ENCODE data around the gene HRH3. TPM values are rescaled to one million over a fixed set of nuclear protein-coding genes. Genes with fewer than 3 reads are reported as not detected.

The HRH3 gene
- polyA plus RNA-seq, 10 donors, result 0.32 to 2.2 (median 0.91) TPM; not detected in 1

- no peak for DNase-seq
Observed at GRCh38 chr20:62244644-62245108, 24.6 kb upstream of the HRH3 start.

GRCh38 chr20:62243906-62244515 lies 23.9 kb upstream of the HRH3 start:
- DNase-seq, result no peak

- no peak for DNase-seq
Observed at GRCh38 chr20:62243106-62243505, 23.0 kb upstream of the HRH3 start.

- DNase-seq, result peak in 1 of 3 donors; percentile 22
Observed at GRCh38 chr20:62242176-62242575, 22.1 kb upstream of the HRH3 start.

GRCh38 chr20:62241506-62241905 lies 21.4 kb upstream of the HRH3 start:
- DNase-seq, result no peak

- no peak for DNase-seq
Observed at GRCh38 chr20:62240020-62240685, 20.1 kb upstream of the HRH3 start.

GRCh38 chr20:62239278-62239879 lies 19.3 kb upstream of the HRH3 start:
- no peak for DNase-seq

- peak in 2 of 3 donors; percentile 22 to 50 for DNase-seq
Observed at GRCh38 chr20:62238569-62239277, 18.6 kb upstream of the HRH3 start.

- peak; percentile 97 to 99 (median 99) for DNase-seq
Observed at GRCh38 chr20:62237801-62238568, 17.9 kb upstream of the HRH3 start, which contains the start of gene OSBPL2. TSS of gene OSBPL2 (plus strand) at chr20:62238521. CDS start at chr20:62256185, 17,664 bp downstream.

- DNase-seq, result no peak
Observed at GRCh38 chr20:62237514-62237800, 17.4 kb upstream of the HRH3 start.

- peak in 1 of 3 donors; percentile 34 for DNase-seq
Observed at GRCh38 chr20:62236766-62237513, 16.9 kb upstream of the HRH3 start.

- DNase-seq, result no peak
Observed at GRCh38 chr20:62236200-62236599, 16.1 kb upstream of the HRH3 start.

- no peak for DNase-seq
Observed at GRCh38 chr20:62235777-62236157, 15.7 kb upstream of the HRH3 start.

GRCh38 chr20:62235001-62235776 lies 15.1 kb upstream of the HRH3 start:
- DNase-seq, result peak; percentile 19 to 36 (median 30)

GRCh38 chr20:62234339-62234738 lies 14.3 kb upstream of the HRH3 start:
- no peak for DNase-seq

- DNase-seq, result no peak
Observed at GRCh38 chr20:62233684-62234083, 13.6 kb upstream of the HRH3 start.

GRCh38 chr20:62232770-62233645 lies 12.9 kb upstream of the HRH3 start:
- peak; percentile 38 to 40 (median 40) for DNase-seq

- DNase-seq, result no peak
Observed at GRCh38 chr20:62232194-62232593, 12.1 kb upstream of the HRH3 start.

- no peak for DNase-seq
Observed at GRCh38 chr20:62231292-62231691, 11.2 kb upstream of the HRH3 start.

All from muscle of back (tissue), 11 donors.